Measurements from ENCODE around the gene KLHL29. TPM values are rescaled to one million over a fixed set of nuclear protein-coding genes. Genes with fewer than 3 reads are reported as not detected.

KLHL29 gene
- total RNA-seq, 1 donor from 2014 or later = 5.5 TPM

- Histone ChIP-seq H3K27me3 (ENCODE audit: insufficient read depth, low read length) (peaks cover 3% of the 10 kb centered on the region), H3K27ac (ENCODE audit: low read depth, low read length) (no peak overlapping the region), H3K4me3 (ENCODE audit: insufficient read depth, low read depth, low read length) (no peak overlapping the region), H3K79me2 (ENCODE audit: insufficient read depth, low read length) (no peaks in the 10 kb centered on the region), H3K36me3 (ENCODE audit: insufficient read depth, low read length) (no peaks in the 10 kb centered on the region), H3K9me3 (ENCODE audit: insufficient read depth, low read depth, low read length) (no peaks in the 10 kb centered on the region), H4K20me1 (ENCODE audit: insufficient read depth, low read length) (no peaks in the 10 kb centered on the region), H3K4me2 (ENCODE audit: low read length) (no peak overlapping the region), H2AFZ (ENCODE audit: low read depth, low read length) (no peak overlapping the region), H3K4me1 (ENCODE audit: insufficient read depth, low read length) (peaks cover 27% of the 10 kb centered on the region), H3K9ac (ENCODE audit: low read length) (no peak overlapping the region)
- FAIRE-seq (peak; percentile 23), DNase-seq (ENCODE audit: low read depth) (no peak)
- Mint-ChIP-seq H3K27me3 (ENCODE audit: low read depth, unreplicated experiment) (peaks cover 9% of the 10 kb centered on the region), H3K9me3 (ENCODE audit: unreplicated experiment) (no peaks in the 10 kb centered on the region), H3K36me3 (ENCODE audit: low read depth, unreplicated experiment) (peaks cover 4% of the 10 kb centered on the region), H3K27ac (ENCODE audit: unreplicated experiment) (no peak overlapping the region), H3K4me1 (ENCODE audit: low read depth, unreplicated experiment) (peaks cover 19% of the 10 kb centered on the region), H3K4me3 (ENCODE audit: unreplicated experiment) (no peak overlapping the region)
- TF ChIP-seq EZH2 (IDR thresholded peaks at IDR 0.05; ENCODE audit: insufficient read depth, low read length) = no peak
- TF ChIP-seq CTCF (IDR thresholded peaks at IDR 0.05; ENCODE audit: insufficient read depth, low read depth, low read length) = no peak
Observed at GRCh38 chr2:23422089-23423061, 37.4 kb downstream of the KLHL29 start.

- Histone ChIP-seq H3K9me3 (ENCODE audit: insufficient read depth, low read depth, low read length) (no peaks in the 10 kb centered on the region), H4K20me1 (ENCODE audit: insufficient read depth, low read length) (no peaks in the 10 kb centered on the region), H3K4me3 (ENCODE audit: insufficient read depth, low read depth, low read length) (no peak overlapping the region), H3K4me1 (ENCODE audit: insufficient read depth, low read length) (peaks cover 25% of the 10 kb centered on the region), H3K9ac (ENCODE audit: low read length) (no peak overlapping the region), H3K36me3 (ENCODE audit: insufficient read depth, low read length) (no peaks in the 10 kb centered on the region), H3K79me2 (ENCODE audit: insufficient read depth, low read length) (no peaks in the 10 kb centered on the region), H3K4me2 (ENCODE audit: low read length) (no peak overlapping the region), H2AFZ (ENCODE audit: low read depth, low read length) (no peak overlapping the region), H3K27ac (ENCODE audit: low read depth, low read length) (no peak overlapping the region), H3K27me3 (ENCODE audit: insufficient read depth, low read length) (no peaks in the 10 kb centered on the region)
- H3K27me3 Mint-ChIP-seq (ENCODE audit: low read depth, unreplicated experiment) = peaks cover 7% of the 10 kb centered on the region
- no peak for FAIRE-seq
- H3K4me1 Mint-ChIP-seq (ENCODE audit: low read depth, unreplicated experiment) = peaks cover 17% of the 10 kb centered on the region
- no peaks in the 10 kb centered on the region for H3K9me3 Mint-ChIP-seq (ENCODE audit: unreplicated experiment)
- no peak for TF ChIP-seq CTCF (IDR thresholded peaks at IDR 0.05; ENCODE audit: insufficient read depth, low read depth, low read length)
- no peak for TF ChIP-seq EZH2 (IDR thresholded peaks at IDR 0.05; ENCODE audit: insufficient read depth, low read length)
- H3K36me3 Mint-ChIP-seq (ENCODE audit: low read depth, unreplicated experiment) = no peaks in the 10 kb centered on the region
- H3K4me3 Mint-ChIP-seq (ENCODE audit: unreplicated experiment) = no peak overlapping the region
- no peak overlapping the region for H3K27ac Mint-ChIP-seq (ENCODE audit: unreplicated experiment)
- DNase-seq (ENCODE audit: low read depth) = no peak
Observed at GRCh38 chr2:23423062-23423872, 38.3 kb downstream of the KLHL29 start.
